ENCODE results near the gene NISCH.

GRCh38 chr3:52517796-52518722, 62.7 kb downstream of the NISCH start:
- TF ChIP-seq POLR2A (IDR thresholded peaks at IDR 0.05) (no peak), CTCF (IDR thresholded peaks at IDR 0.05) (no peak), POLR2AphosphoS5 (IDR thresholded peaks at IDR 0.05) (no peak)

Data from breast epithelium (tissue), 3 donors.